ENCODE results near the gene OR9A4.

- TF ChIP-seq CTCF (conservative IDR thresholded peaks at IDR 0.05; ENCODE audit: low read depth, low read length) (no peak), EZH2 (IDR thresholded peaks at IDR 0.05; ENCODE audit: borderline replicate concordance, low read depth, low read length, poor library complexity, severe bottlenecking) (no peak)
Measured at GRCh38 chr7:141954334-141954733, 38.1 kb downstream of the OR9A4 start.
